ENCODE data around the gene C16orf95. TPM values are rescaled to one million over a fixed set of nuclear protein-coding genes. Genes with fewer than 3 reads are reported as not detected.
"Not testable (repeated sequence)": the region's sequence is repeated elsewhere in the genome, so short reads cannot be mapped to it uniquely, and the experiment has no call there.

The C16orf95 gene
- total RNA-seq, 1 donor = 0.42 TPM

GRCh38 chr16:87351320-87351698 is 34.1 kb upstream of the C16orf95 start:
- no peaks in the 10 kb centered on the region for H3K27me3 ChIP-seq (ENCODE audit: insufficient read depth, low read length)
- H3K4me3 ChIP-seq (ENCODE audit: low read length) = no peak overlapping the region
- H3K9me3 ChIP-seq (ENCODE audit: low read depth, low read length) = no peaks in the 10 kb centered on the region
- H3K4me1 ChIP-seq (ENCODE audit: insufficient read depth, low read length) = no peaks in the 10 kb centered on the region

- H3K27me3 ChIP-seq (ENCODE audit: insufficient read depth, low read length) = no peaks in the 10 kb centered on the region
Measured at GRCh38 chr16:87350681-87351319, 33.6 kb upstream of the C16orf95 start.

GRCh38 chr16:87350031-87350430 is 32.8 kb upstream of the C16orf95 start:
- H3K4me1 ChIP-seq (ENCODE audit: insufficient read depth, low read length) = peaks cover 4% of the 10 kb centered on the region
- no peaks in the 10 kb centered on the region for H3K9me3 ChIP-seq (ENCODE audit: low read depth, low read length)
- H3K4me3 ChIP-seq (ENCODE audit: low read length) = no peak overlapping the region
- H3K27me3 ChIP-seq (ENCODE audit: insufficient read depth, low read length) = no peaks in the 10 kb centered on the region

More at GRCh38 chr16:87350681-87351319, 33.6 kb upstream of the C16orf95 start:
- Histone ChIP-seq H3K9me3 (ENCODE audit: low read depth, low read length) (no peaks in the 10 kb centered on the region), H3K4me1 (ENCODE audit: insufficient read depth, low read length) (peaks cover under 1% of the 10 kb centered on the region), H3K4me3 (ENCODE audit: low read length) (no peak overlapping the region)

GRCh38 chr16:87348616-87349157 is 31.5 kb upstream of the C16orf95 start:
- Histone ChIP-seq H3K27me3 (ENCODE audit: insufficient read depth, low read length) (no peaks in the 10 kb centered on the region), H3K9me3 (ENCODE audit: low read depth, low read length) (no peaks in the 10 kb centered on the region), H3K4me3 (ENCODE audit: low read length) (no peak overlapping the region), H3K4me1 (ENCODE audit: insufficient read depth, low read length) (peaks cover 4% of the 10 kb centered on the region)

GRCh38 chr16:87347932-87348615 is 30.9 kb upstream of the C16orf95 start:
- H3K27me3 ChIP-seq (ENCODE audit: insufficient read depth, low read length) = no peaks in the 10 kb centered on the region
- no peak overlapping the region for H3K4me3 ChIP-seq (ENCODE audit: low read length)
- H3K9me3 ChIP-seq (ENCODE audit: low read depth, low read length) = no peaks in the 10 kb centered on the region
- peaks cover 4% of the 10 kb centered on the region for H3K4me1 ChIP-seq (ENCODE audit: insufficient read depth, low read length)

GRCh38 chr16:87346517-87347060 is 29.4 kb upstream of the C16orf95 start:
- no peaks in the 10 kb centered on the region for H3K9me3 ChIP-seq (ENCODE audit: low read depth, low read length)
- H3K27me3 ChIP-seq (ENCODE audit: insufficient read depth, low read length) = no peaks in the 10 kb centered on the region
- H3K4me3 ChIP-seq (ENCODE audit: low read length) = no peak overlapping the region
- peaks cover 4% of the 10 kb centered on the region for H3K4me1 ChIP-seq (ENCODE audit: insufficient read depth, low read length)

GRCh38 chr16:87345726-87346424 is 28.7 kb upstream of the C16orf95 start:
- Histone ChIP-seq H3K4me3 (ENCODE audit: low read length) (no peak overlapping the region), H3K27me3 (ENCODE audit: insufficient read depth, low read length) (no peaks in the 10 kb centered on the region), H3K9me3 (ENCODE audit: low read depth, low read length) (no peaks in the 10 kb centered on the region)

GRCh38 chr16:87344931-87345631 is 27.9 kb upstream of the C16orf95 start:
- Histone ChIP-seq H3K4me1 (ENCODE audit: insufficient read depth, low read length) (peaks cover 4% of the 10 kb centered on the region), H3K27me3 (ENCODE audit: insufficient read depth, low read length) (no peaks in the 10 kb centered on the region), H3K4me3 (ENCODE audit: low read length) (no peak overlapping the region), H3K9me3 (ENCODE audit: low read depth, low read length) (no peaks in the 10 kb centered on the region)

More at GRCh38 chr16:87345726-87346424, 28.7 kb upstream of the C16orf95 start:
- H3K4me1 ChIP-seq (ENCODE audit: insufficient read depth, low read length) = peaks cover 4% of the 10 kb centered on the region

- Histone ChIP-seq H3K4me3 (ENCODE audit: low read length) (no peak overlapping the region), H3K27me3 (ENCODE audit: insufficient read depth, low read length) (no peaks in the 10 kb centered on the region), H3K9me3 (ENCODE audit: low read depth, low read length) (no peaks in the 10 kb centered on the region), H3K4me1 (ENCODE audit: insufficient read depth, low read length) (peaks cover 4% of the 10 kb centered on the region)
Measured at GRCh38 chr16:87344165-87344930, 27.2 kb upstream of the C16orf95 start.

GRCh38 chr16:87343753-87344050 is 26.5 kb upstream of the C16orf95 start:
- H3K27me3 ChIP-seq (ENCODE audit: insufficient read depth, low read length) = no peaks in the 10 kb centered on the region
- peaks cover 4% of the 10 kb centered on the region for H3K4me1 ChIP-seq (ENCODE audit: insufficient read depth, low read length)
- H3K4me3 ChIP-seq (ENCODE audit: low read length) = no peak overlapping the region
- no peaks in the 10 kb centered on the region for H3K9me3 ChIP-seq (ENCODE audit: low read depth, low read length)

GRCh38 chr16:87342978-87343752 is 26.0 kb upstream of the C16orf95 start:
- peaks cover 4% of the 10 kb centered on the region for H3K4me1 ChIP-seq (ENCODE audit: insufficient read depth, low read length)
- H3K9me3 ChIP-seq (ENCODE audit: low read depth, low read length) = no peaks in the 10 kb centered on the region
- H3K4me3 ChIP-seq (ENCODE audit: low read length) = no peak overlapping the region
- H3K27me3 ChIP-seq (ENCODE audit: insufficient read depth, low read length) = no peaks in the 10 kb centered on the region

GRCh38 chr16:87342504-87342903 is 25.3 kb upstream of the C16orf95 start:
- Histone ChIP-seq H3K9me3 (ENCODE audit: low read depth, low read length) (no peaks in the 10 kb centered on the region), H3K4me1 (ENCODE audit: insufficient read depth, low read length) (peaks cover 5% of the 10 kb centered on the region), H3K27me3 (ENCODE audit: insufficient read depth, low read length) (no peaks in the 10 kb centered on the region), H3K4me3 (ENCODE audit: low read length) (no peak overlapping the region)

GRCh38 chr16:87340198-87340597 is 23.0 kb upstream of the C16orf95 start:
- Histone ChIP-seq H3K4me1 (ENCODE audit: insufficient read depth, low read length) (peaks cover 9% of the 10 kb centered on the region), H3K27me3 (ENCODE audit: insufficient read depth, low read length) (no peaks in the 10 kb centered on the region), H3K4me3 (ENCODE audit: low read length) (no peak overlapping the region), H3K9me3 (ENCODE audit: low read depth, low read length) (no peaks in the 10 kb centered on the region)

- not testable (repeated sequence) for H3K4me1 ChIP-seq (ENCODE audit: insufficient read depth, low read length); H3K27me3 ChIP-seq (ENCODE audit: insufficient read depth, low read length); H3K4me3 ChIP-seq (ENCODE audit: low read length); H3K9me3 ChIP-seq (ENCODE audit: low read depth, low read length)
Measured at GRCh38 chr16:87339724-87340105, 22.5 kb upstream of the C16orf95 start.

All from mononuclear cell (primary cell).